Activated CD4-positive, alpha-beta T cell treated with anti-CD3 and anti-CD28 coated beads for 48 hours (primary cell): ENCODE data around the gene ZNF649.
"Not testable (repeated sequence)": the region's sequence is repeated elsewhere in the genome, so short reads cannot be mapped to it uniquely, and the experiment has no call there.

Experiments
- DNase-seq: peaks from one replicate; pipeline ENCODE4 v3.0.0-alpha.2; 2020

Gene ZNF649

DNA sequence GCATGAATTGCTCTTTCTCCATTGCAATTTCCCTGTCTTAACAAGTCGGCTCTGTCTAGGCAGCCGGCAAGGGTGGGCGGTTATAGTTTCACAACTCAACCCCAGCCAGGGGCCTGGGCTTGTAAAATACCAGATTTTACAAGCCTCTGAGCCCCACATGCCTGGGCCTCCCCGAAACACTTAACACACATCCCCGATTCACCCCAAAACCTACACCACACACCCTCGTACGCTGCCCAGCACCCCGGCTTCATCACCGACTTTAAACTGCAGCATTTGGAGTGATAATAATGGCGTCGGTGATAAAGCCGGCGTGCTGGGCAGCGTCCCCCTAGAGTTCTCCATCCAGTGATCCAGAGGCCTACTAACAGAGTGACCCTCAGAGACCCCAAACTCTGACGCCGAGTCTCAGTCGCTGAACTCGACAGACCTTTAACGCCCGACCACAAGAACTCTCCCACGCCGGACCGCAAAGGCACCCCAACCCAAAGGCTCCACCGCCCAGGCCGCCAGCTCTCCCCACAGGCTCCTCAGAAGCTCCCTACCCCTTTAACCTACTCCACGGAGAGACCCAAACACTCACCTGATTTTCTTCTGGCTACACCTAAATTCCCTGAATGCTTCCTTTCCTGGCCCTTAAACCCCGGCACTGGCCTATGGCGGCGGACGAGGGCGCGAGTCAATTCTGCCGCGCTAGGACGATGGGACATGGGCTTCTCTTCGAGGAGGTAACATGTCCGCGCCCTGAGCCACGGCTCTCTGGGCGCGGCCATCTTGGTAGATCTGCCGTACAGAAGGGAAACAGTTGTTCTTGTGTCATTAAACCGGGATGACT, at the start of gene ZNF649:
Gene ZNF649 (minus strand): TSS at position 687 of the 835 bp plus-strand sequence. CDS start 4,910 bp downstream, outside the sequence.
- peak; percentile 87 for DNase-seq

DNA sequence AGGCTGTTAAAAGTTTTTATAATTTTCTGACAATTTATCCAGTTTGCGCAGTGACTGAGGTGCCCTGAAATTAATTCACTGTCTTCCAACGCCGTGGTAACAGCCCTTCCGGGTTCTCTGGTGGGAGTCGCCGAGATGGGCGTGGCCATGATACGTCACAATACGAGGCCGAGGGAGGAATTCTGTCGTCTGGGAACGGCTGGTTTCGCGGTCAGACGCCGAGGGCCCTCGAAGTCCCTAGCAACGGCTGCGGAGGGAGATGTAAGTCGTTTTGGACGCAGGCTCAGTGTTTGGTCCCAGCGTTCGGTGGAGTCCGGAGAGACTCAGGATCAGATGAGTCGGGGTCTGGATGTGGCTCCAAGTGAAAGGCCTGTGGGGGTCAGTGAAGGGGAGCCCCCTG, 44.2 kb upstream of the ZNF649 start:
- no peak for DNase-seq

DNA sequence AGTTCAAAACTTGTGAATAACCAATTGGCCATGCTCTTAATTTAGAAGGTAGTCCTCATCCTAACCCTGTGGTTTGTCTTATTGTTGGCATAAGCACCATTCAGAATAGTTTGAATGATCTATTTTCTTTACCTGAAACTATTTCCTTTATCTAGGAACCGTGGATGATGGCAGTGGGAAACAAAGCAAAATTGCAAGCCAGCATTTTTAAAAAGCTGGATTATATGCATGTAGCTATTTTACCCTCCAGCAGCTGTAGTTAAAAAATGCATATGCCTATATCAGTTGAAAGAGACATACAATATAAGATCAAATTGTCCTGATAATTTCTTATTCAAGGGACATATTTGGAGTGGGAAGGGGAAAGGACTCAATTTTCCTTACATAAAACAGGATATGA, 41.8 kb upstream of the ZNF649 start:
- no peak for DNase-seq

DNA sequence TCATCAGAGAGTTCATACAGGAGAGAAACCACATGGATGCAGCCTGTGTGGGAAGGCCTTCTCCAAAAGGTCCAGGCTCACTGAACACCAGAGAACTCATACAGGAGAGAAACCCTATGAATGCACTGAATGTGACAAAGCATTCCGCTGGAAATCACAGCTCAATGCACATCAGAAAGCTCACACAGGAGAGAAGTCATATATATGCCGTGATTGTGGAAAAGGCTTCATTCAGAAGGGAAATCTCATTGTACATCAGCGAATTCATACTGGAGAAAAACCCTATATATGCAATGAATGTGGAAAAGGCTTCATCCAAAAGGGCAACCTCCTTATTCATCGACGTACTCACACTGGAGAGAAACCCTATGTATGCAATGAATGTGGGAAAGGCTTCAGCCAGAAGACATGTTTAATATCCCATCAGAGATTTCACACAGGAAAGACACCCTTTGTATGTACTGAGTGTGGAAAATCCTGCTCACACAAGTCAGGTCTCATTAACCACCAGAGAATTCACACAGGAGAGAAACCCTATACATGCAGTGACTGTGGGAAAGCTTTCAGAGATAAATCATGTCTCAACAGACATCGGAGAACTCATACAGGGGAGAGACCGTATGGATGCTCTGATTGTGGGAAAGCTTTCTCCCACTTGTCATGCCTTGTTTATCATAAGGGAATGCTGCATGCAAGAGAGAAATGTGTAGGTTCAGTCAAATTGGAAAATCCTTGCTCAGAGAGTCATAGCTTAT, 40.2 kb upstream of the ZNF649 start:
- DNase-seq: no peak

DNA sequence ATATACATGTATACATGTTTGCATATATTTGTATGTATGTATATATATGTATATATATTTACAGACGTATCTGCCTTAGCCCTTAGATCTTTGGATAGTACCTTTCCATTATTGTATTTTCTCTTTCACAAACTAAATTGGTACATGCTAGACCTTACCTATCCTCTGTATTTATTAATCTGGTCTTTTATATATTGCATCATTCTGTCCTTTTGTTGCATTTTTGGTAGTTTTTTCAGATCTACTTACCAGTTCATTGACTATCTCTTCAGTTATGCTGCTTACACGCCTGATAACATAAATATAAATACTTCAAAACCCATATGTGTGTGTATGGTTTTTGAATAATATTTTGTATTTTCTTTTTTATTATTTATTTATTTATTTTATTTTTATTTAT, 34.1 kb upstream of the ZNF649 start:
- no peak for DNase-seq

DNA sequence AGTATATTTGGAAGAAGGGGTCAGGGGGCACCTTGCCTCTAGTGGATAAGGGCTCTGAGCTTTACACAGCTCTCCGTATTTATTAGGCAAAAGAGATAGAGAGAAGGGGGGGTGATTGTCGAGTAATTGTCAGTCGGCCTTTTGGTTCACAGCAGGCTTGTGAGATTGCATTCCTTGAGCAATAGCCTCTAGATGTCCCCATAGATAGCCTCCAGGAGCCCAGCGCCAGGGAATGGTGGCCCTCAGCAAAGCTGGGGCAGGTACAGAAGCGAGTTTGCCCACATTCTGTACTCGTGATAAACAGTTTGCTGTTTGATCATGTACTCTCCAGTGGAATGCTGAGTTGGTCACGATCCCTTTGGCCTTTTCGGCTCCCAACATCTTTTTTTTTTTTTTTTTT, 27.1 kb upstream of the ZNF649 start:
- no peak for DNase-seq

DNA sequence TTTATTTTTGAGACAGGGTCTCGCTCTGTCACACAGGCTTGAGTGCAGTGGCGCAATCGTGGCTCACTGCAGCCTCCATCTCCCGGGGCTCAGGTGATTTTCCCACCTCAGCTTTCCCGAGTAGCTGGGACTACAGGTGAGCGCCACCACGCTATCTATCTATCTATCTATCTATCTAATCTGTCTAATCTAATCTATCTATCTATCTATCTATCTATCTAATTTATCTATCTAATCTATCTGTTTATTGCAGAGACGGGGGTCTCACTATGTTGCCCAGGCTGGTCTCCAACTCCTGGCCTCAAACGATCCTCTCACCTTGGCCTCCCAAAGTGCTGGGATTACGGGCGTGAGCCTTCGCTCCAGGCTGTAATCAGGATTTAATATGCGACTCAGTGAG, 23.0 kb upstream of the ZNF649 start:
- no peak for DNase-seq

DNA sequence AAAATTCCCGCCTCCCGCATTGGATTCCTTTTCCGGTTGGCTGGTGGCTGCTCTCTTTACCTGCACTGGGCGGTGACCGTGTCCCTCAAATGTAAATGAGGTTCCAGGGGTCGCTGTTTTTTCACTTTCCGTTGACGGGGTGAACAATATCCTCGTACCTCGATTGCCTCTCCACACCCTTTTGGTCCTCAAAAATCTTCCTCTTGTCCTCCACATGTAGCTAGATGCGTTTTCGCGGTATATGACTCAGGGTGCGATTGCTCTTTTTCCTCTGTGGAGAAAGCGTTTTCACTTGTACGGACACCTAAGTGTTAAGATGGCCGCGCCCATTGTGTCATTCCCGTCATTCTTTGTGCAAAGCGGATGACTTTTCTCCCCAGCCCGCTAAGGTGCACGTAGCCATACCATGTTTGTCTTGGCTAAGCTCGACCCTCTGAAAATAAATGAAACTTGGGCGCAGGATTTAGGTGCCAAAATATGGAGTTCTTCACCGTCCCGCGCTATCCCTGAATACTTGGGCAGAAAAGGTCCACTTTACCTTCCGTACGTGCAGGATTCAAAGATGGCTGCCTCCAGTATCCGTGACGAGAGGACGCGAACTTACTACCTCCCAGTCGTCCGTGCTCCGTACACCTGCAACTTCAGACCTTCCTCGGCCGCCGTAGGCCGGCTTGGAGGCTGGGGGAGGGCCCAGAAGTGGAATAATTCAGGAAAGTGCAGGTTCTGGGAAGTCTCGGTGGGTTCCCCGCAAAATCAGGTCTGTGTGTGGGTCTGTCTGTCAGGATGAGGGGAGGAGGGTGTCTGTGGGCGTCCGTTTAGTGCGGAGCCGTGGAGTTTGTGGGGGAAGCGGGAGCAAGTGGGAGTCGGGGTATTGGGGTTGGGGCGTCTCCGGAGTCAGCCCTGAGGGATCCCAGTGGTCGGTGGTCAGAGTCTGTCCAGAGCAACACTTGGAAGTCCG, 22.2 kb upstream of the ZNF649 start, which contains the start of gene ZNF613:
Gene ZNF613 (plus strand): TSS at position 689 of the 958 bp plus-strand sequence. CDS start 8,749 bp downstream, outside the sequence.
- peak; percentile 87 for DNase-seq

DNA sequence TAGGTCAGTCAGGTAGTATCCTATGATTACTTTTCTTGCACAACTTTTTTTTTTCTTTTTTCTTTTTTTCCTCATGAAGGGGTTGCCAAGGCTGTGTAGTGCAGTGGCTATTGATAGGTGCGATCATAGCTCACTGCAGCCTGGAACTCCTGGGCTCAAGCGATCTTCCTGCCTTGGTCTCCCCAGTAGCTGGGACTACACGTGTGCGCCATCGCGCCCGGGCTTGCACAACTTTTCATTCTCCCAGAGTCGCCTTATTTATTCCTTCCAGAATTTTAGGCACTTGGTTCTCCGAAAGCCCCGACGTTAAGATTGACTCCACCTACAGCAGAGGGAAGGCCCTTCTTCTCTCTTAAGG, 21.6 kb upstream of the ZNF649 start:
- no peak for DNase-seq

DNA sequence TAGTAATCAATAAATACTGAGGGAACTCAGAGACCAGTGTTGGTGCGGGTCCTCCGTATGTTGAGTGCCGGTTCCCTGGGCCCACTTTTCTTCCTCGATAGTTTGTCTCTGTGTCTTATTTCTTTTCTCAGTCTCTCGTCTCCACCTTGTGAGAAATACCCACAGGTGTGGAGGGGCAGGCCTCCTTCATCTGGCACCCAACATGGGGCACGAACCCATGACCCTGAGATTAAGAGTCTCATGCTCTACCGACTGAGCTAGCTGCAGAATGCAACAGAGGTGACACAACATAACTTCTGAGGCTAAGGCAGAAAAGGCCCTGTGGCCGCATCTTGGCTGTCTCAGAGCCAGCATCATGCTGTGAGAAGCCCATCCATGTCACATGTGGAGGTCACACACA, 17.1 kb upstream of the ZNF649 start:
- DNase-seq: no peak

DNA sequence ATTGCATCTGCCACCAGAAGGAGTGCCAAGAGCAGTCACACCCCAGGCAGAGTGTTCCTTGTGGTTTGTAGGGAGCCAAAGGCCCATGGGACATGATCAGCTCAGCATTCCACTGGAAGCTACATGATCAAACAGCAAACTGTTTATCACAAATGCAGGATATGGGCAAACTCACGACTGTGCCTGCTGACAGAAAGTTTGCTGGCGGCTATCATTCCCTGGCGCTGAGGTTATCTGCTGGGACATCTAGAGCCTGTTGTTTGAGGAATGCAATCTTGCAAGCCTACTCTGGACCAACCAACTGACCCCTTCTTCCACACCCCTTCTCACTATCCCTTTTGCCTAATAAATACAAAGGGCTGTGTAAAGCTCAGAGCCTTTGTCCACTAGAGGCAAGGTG, 14.8 kb upstream of the ZNF649 start:
- no peak for DNase-seq

DNA sequence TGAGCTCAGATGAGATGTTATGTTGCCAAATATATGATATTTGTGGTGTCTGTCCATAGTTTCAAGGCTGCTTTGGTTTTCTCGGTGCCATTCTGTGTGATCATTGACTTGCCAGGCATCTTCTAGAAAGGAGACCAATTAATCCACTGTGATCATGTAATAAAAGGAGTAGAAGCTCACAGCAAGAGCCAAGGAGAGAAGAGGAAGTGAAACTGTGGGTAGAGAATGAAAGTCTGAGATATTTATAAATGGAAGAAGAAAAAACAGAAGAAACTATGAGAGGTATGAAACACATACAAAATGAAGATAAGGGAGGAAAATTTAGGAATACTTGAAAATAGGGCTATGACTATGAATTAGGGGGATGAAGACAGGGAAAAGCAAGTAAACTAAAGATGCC, 11.3 kb upstream of the ZNF649 start:
- no peak for DNase-seq

DNA sequence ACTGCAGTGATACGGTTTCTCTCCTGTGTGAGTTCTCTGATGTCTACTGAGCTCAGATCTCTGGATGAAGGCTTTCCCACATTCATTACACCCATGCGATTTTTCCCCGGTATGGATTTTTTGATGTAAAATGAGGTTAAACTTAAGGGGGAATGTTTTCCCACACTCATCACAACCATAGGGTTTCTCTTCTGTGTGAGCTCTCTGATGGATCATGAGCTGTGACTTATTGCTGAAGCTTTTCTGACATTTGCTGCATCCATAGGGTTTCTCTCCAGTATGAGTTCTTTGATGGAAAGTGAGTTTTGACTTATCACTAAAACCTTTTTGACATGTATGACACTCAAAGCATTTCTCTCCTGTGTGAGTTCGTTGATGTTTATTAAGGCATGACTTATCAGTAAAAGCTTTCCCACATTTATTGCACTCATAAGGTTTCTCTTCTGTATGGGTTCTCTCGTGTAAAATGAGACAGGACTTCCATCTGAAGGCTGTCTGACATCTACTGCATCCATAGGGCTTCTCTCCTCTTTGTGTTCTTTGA, 10.6 kb upstream of the ZNF649 start:
- DNase-seq: no peak

DNA sequence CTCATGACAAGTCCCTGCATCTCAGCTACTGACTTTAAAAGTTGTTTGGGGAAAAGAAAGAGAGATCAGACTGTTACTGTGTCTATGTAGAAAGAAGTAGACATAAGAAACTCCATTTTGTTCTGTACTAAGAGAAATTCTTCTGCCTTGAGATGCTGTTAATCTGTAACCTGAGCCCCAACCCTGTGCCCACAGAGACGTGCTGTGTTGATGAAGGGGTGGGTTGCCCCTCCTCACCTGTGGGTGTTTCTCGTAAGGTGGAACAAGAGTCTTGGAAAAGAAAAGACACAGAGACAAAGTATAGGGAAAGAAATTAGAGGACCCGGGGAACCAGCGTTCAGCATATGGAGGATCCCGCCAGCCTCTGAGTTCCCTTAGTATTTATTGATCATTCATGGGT, 3.2 kb upstream of the ZNF649 start:
- DNase-seq: not testable (repeated sequence)

DNA sequence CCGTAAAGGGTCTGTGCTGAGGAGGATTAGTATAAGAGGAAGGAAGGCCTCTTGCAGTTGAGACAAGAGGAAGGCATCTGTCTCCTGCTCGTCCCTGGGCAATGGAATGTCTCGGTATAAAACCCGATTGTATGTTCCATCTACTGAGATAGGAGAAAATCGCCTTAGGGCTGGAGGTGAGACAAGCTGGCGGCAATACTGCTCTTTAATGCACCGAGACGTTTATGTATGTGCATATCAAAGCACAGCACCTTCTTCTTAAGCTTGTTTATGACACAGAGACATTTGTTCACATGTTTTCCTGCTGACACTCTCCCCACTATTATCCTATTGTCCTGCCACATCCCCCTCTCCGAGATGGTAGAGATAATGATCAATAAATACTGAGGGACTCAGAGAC, 1.3 kb upstream of the ZNF649 start:
- not testable (repeated sequence) for DNase-seq

DNA sequence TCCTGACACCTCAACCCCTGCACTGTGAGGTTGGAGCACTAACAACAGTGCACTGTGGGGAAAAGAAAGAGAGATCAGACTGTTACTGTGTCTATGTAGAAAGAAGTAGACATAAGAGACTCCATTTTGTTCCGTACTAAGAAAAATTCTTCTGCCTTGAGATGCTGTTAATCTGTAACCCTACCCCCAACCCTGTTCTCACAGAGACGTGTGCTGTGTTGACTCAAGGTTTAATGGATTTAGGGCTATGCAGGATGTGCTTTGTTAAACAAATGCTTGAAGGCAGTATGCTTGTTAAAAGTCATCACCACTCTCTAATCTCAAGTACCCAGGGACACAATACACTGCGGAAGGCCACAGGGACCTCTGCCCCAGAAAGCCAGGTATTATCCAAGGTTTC, 822 bp upstream of the ZNF649 start:
- DNase-seq: not testable (repeated sequence)

DNA sequence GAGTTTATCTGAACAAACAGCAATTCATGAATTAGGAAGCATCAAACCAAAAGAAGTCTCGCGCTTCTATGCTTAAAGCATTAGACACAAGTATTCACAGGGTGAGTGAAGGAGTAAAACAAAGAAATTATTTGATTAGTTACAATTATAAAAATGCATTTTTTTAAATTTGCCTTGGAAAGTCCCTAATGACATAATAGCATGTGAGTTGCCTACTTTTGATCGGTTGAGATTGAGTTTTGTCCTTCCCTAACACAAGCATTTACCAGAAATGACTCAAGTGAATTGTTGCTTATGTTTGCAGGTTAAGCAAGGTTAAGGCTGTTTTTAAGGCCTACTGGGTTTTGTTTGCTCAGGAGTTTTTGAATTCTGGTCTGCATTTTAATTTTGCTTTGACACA, 389 bp upstream of the ZNF649 start:
- no peak for DNase-seq

DNA sequence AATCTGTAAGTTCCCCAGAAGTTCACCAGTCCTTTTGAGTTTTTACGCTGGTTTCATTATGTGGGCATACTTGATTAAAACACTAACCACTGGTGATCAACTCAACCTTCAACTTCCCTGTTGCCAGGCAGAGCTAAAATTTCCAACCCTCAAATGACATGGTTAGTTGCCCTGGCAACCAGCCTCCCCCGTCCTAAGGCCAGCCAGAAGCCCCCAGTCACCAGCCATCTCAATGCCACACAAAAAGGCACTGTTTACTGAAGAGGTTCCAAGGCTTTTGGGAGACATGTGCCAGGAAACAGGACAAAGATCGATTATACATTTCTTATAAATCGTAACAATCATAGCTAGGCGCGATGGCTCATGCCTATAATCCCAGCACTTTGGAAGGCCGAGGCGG, 1.6 kb downstream of the ZNF649 start:
- no peak for DNase-seq

DNA sequence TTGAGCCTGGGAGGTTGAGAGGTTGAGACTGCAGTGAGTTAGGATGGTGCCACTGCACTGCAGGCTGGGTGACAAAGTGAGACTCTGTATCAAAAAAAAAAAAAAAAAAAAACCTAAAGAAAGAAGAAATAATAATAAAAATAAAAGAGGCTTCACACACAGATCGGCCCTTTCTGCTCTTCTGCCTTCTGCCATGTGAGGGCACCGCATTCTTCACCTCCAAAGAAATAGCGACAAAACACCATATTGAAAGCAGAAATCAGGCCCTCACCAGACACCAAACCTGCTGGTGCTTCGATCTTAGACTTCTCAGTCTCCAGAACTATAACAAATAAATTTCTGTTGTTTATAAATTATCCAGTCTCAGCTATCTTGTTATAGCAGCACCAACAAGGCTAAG, 3.0 kb downstream of the ZNF649 start:
- DNase-seq: no peak

DNA sequence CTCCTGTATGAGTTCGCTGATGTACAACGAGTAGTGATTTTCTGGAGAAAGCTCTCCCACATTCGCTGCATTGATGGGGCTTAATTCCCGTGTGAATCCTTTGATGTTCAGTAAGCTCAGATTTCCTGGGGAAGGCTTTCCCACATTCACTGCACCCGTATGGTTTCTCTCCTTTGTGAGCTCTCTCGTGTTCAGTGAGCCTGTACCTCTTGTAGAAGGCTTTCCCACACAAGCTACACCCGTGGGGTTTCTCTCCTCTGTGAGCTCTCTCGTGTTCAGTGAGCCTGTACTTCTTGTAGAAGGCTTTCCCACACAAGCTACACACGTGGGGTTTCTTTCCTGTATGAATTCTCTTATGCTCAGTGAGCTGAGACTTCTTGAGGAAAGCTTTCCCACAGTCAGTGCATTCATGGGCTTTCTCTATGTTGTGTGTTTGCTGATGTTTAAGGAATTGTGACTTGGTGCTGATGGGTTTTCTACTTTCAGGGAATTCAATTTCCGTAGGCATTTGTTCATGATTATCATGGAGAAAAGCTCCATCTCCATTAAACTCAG, 13.5 kb downstream of the ZNF649 start:
- DNase-seq: no peak

DNA sequence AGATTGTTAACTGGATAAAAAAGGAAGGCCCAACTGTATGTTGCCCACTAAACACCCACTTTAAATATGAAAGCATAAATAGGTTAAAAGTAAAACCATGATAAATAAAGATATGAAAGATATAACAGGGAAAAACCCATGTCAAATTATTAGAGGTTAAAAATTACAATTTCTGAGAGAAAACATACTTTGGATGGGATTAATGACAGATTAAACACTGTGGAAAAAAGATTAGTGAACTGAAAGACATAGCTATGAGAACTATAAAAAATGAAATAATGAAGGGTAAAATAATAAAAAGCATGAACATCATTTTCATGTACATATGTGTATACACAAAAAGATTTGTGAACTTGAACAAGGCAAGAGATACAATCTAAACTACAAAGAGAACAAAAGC, 14.9 kb downstream of the ZNF649 start:
- no peak for DNase-seq
